ENCODE results near the gene SQSTM1. TPM values are rescaled to one million over a fixed set of nuclear protein-coding genes. Genes with fewer than 3 reads are reported as not detected.

The SQSTM1 gene
- total and polyA plus RNA-seq, 2 of the 8 experiments (the other 6 are each of a cell fraction or from before 2014, with no cell fraction given) = 78.6 to 110 TPM

DNA sequence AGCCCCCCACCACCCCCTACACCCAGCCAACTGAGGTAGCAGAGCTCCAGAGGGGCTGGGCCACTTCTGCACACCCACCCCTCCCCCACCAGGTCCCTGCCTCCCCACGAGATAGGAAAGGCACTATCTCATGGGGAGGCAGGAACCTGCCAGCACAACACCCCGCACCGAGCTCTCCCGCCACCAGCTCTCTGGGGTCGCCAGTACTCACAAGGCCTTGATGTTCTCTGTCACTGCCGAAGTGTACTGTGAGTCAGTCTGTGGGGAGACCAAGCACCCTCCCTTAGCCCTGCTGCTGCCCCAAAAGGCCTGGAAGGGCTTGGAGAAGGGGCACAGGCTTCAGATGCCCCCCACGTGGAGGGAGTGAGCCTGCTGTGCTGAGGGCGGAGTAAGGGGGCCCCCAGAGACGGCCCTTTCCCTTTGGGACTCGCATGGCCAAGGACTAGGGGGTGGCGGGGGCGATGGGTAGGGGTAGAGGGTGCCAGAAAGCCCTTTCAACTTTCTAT is 20.0 kb upstream of the SQSTM1 start (continued):
- no peak for TF ChIP-seq SIN3A (conservative IDR thresholded peaks at IDR 0.05 in 1 of 2, IDR thresholded peaks at IDR 0.05 in 1 of 2; ENCODE audit: low read depth in 1 of 2, low read length in 2 of 2)
- no peak for TF ChIP-seq SRF (IDR thresholded peaks at IDR 0.05; ENCODE audit: low read depth, low read length)

Data from H1 (cell line).